H1 (cell line): ENCODE results near the gene FHIT. TPM values are rescaled to one million over a fixed set of nuclear protein-coding genes. Genes with fewer than 3 reads are reported as not detected.

Experiments used
- CHD7 ChIP-seq: fragments of 300-600 bp; sonication (generic); IDR thresholded peaks from 2 replicates; pipeline ENCODE4 v1.7.1; 2012; ENCODE audit warnings: low read length, moderate library complexity, mild to moderate bottlenecking, inconsistent platforms; ENCODE audit not compliant: insufficient replicate concordance
- CREB1 ChIP-seq: IDR thresholded peaks from 2 replicates; pipeline ENCODE4 v1.6.1; 2012; ENCODE audit warnings: inconsistent platforms
- CTBP2 ChIP-seq: IDR thresholded peaks from 2 replicates; pipeline ENCODE4 v1.7.0; 2011; ENCODE audit warnings: borderline replicate concordance, mild to moderate bottlenecking, moderate library complexity, mixed read lengths, low read length; ENCODE audit not compliant: insufficient read depth, insufficient read length
- GTF2F1 ChIP-seq: IDR thresholded peaks from 2 replicates; pipeline ENCODE4 v1.6.1; 2012; ENCODE audit warnings: low read depth, low read length, improper control_type of control experiment, borderline replicate concordance
- NANOG ChIP-seq: IDR thresholded peaks from 2 replicates; pipeline ENCODE4 v1.6.1; 2011; ENCODE audit warnings: low read length, low read depth, mild to moderate bottlenecking, inconsistent platforms; ENCODE audit not compliant: insufficient read depth, poor library complexity, severe bottlenecking
- PHF8 ChIP-seq: fragments of 200-600 bp; sonication (generic); conservative IDR thresholded peaks from 2 replicates; pipeline ENCODE4 v1.7.1; 2012; ENCODE audit warnings: low read depth, mild to moderate bottlenecking, inconsistent platforms, low read length, moderate library complexity
- POLR2A ChIP-seq, 2 experiments: IDR thresholded peaks; 1 replicate in 1 of 2; 2 replicates in 1 of 2; pipeline ENCODE4 v1.6.1; 2011; ENCODE audit warnings: low read depth in 2 of 2, low read length in 2 of 2, mild to moderate bottlenecking in 2 of 2; ENCODE audit errors: control extremely low read depth in 1 of 2
- RAD21 ChIP-seq, 2 experiments: IDR thresholded peaks in 1 of 2; conservative IDR thresholded peaks in 1 of 2; 2 replicates each; pipeline ENCODE4 v1.6.1; 2011; ENCODE audit warnings: low read depth in 2 of 2, low read length in 2 of 2, improper control_type of control experiment in 1 of 2, inconsistent platforms in 1 of 2, mild to moderate bottlenecking in 1 of 2, moderate library complexity in 1 of 2
- SUZ12 ChIP-seq: fragments of 200-600 bp; sonication (generic); IDR thresholded peaks from 2 replicates; pipeline ENCODE4 v1.6.1; 2012; ENCODE audit warnings: mild to moderate bottlenecking, inconsistent platforms, low read length, moderate library complexity, mixed read lengths
- TBP ChIP-seq: IDR thresholded peaks from 2 replicates; pipeline ENCODE4 v1.6.1; 2011; ENCODE audit warnings: low read depth, low read length, improper control_type of control experiment
- polyA plus RNA-seq, 7 experiments: library from polyadenylated mRNA; depleted of rRNA in 3 of 7; stranded (reverse) in 5 of 7; unstranded in 2 of 7; fragments of >200 nt in 5 of 7; fragments of 200-250 nt in 2 of 7; gene quantifications; 1 replicate in 5 of 7; 2 replicates in 1 of 7; 4 replicates in 1 of 7; pipeline versions ENCODE4 v1.2.1 to v1.2.3, GENCODE V29; 2011 to 2013; ENCODE audit warnings: missing spikeins in 2 of 7, mixed read lengths in 2 of 7
- total RNA-seq: library from RNA; stranded (reverse); fragmentation: NEBNext Ultra II Directional; extraction: Animal tissue kit (Norgen Biotek cat#: 25700); gene quantifications from 2 replicates; pipeline ENCODE4 v1.2.1, GENCODE V29; 2021

FHIT gene
- total and polyA plus RNA-seq, 2 of the 8 experiments (the other 6 are each of a cell fraction or from before 2014, with no cell fraction given), result 1.2 to 3.2 TPM

- TF ChIP-seq CHD7 (no peak), RAD21 (IDR thresholded peaks at IDR 0.05 in 1 of 2, conservative IDR thresholded peaks at IDR 0.05 in 1 of 2; ENCODE audit: low read depth in 2 of 2, low read length in 2 of 2) (no peak), NANOG (no peak), TBP (no peak), CTBP2 (no peak), CREB1 (no peak), PHF8 (no peak), POLR2A (IDR thresholded peaks at IDR 0.05; ENCODE audit: control extremely low read depth in 1 of 2, low read depth in 2 of 2, low read length in 2 of 2) (no peak), GTF2F1 (no peak), SUZ12 (no peak)
Observed at GRCh38 chr3:59811160-59811559, 1440.1 kb downstream of the FHIT start (continued).
